Esophagus mucosa (tissue), 1 donor: ENCODE results near the gene TEX264. TPM values are rescaled to one million over a fixed set of nuclear protein-coding genes. Genes with fewer than 3 reads are reported as not detected.
A peak's percentile ranks its signal among the peaks of the same experiment; 100 is the strongest.

Experiments used
- ATAC-seq: fragments of 200-7000 bp; cut with Tn5 transposase; one replicate; pipeline ENCODE4 v1.9.1; 2020
- total RNA-seq: library from RNA; stranded (reverse); gene quantifications from one replicate; pipeline ENCODE4 v1.2.4, GENCODE V29; 2023
- donor health status: DM: yes; HTN: yes; CAD: no.

TEX264 gene
- total RNA-seq, 1 donor from 2014 or later = 32.8 TPM

GRCh38 chr3:51700403-51700802 is 29.4 kb downstream of the TEX264 start:
- ATAC-seq = no peak

GRCh38 chr3:51702156-51702555 is 31.1 kb downstream of the TEX264 start:
- ATAC-seq = no peak

GRCh38 chr3:51703068-51703760 is 32.2 kb downstream of the TEX264 start:
- no peak for ATAC-seq

GRCh38 chr3:51703761-51704510 is 32.9 kb downstream of the TEX264 start:
- no peak for ATAC-seq

- no peak for ATAC-seq
These were observed 33.5 kb downstream of the TEX264 start for GRCh38 chr3:51704511-51704950.

- ATAC-seq = no peak
These were observed 34.4 kb downstream of the TEX264 start for GRCh38 chr3:51705276-51706020.

- no peak for ATAC-seq
These were observed 35.0 kb downstream of the TEX264 start for GRCh38 chr3:51706021-51706485.

- peak; percentile 84 for ATAC-seq
These were observed 36.0 kb downstream of the TEX264 start, which contains the start of gene GRM2 for GRCh38 chr3:51706788-51707731. Gene GRM2 (plus strand): TSS chr3:51707068. CDS start chr3:51708984, 1,916 bp downstream.

- no peak for ATAC-seq
These were observed 37.3 kb downstream of the TEX264 start for GRCh38 chr3:51708216-51708845.

- no peak for ATAC-seq
These were observed 38.0 kb downstream of the TEX264 start for GRCh38 chr3:51709004-51709420.

- ATAC-seq = no peak
These were observed 38.6 kb downstream of the TEX264 start for GRCh38 chr3:51709675-51710074.

GRCh38 chr3:51710631-51711351 is 39.7 kb downstream of the TEX264 start:
- no peak for ATAC-seq

GRCh38 chr3:51711352-51712037 is 40.4 kb downstream of the TEX264 start:
- no peak for ATAC-seq

GRCh38 chr3:51712038-51712420 is 41.0 kb downstream of the TEX264 start:
- no peak for ATAC-seq

- ATAC-seq = no peak
These were observed 41.5 kb downstream of the TEX264 start for GRCh38 chr3:51712511-51712931.

- ATAC-seq = no peak
These were observed 41.9 kb downstream of the TEX264 start for GRCh38 chr3:51712963-51713362.

- no peak for ATAC-seq
These were observed 44.4 kb downstream of the TEX264 start for GRCh38 chr3:51715231-51715976.

GRCh38 chr3:51715977-51716294 is 44.9 kb downstream of the TEX264 start:
- no peak for ATAC-seq

- no peak for ATAC-seq
These were observed 45.8 kb downstream of the TEX264 start for GRCh38 chr3:51716805-51717204.
